ENCODE results near the gene CD300LG. TPM values are rescaled to one million over a fixed set of nuclear protein-coding genes. Genes with fewer than 3 reads are reported as not detected.
A peak's percentile ranks its signal among the peaks of the same experiment; 100 is the strongest.

Gene CD300LG
- total RNA-seq, 1 donor from 2014 or later, result not detected

GRCh38 chr17:43812396-43813265 lies 34.3 kb upstream of the CD300LG start:
- Histone ChIP-seq H3K36me3 (ENCODE audit: control insufficient read depth, insufficient read depth, low read length) (peaks cover 2% of the 10 kb centered on the region), H3K4me3 (ENCODE audit: low read depth, low read length) (no peak overlapping the region), H3K27me3 (ENCODE audit: control insufficient read depth, insufficient read depth, low read length) (no peaks in the 10 kb centered on the region)
- DNase-seq (ENCODE audit: low read depth), result no peak
- TF ChIP-seq CTCF (IDR thresholded peaks at IDR 0.05; ENCODE audit: insufficient read depth, low read length, poor library complexity, severe bottlenecking), result no peak

- no peak for DNase-seq (ENCODE audit: low read depth)
- TF ChIP-seq CTCF (IDR thresholded peaks at IDR 0.05; ENCODE audit: insufficient read depth, low read length, poor library complexity, severe bottlenecking), result no peak
- no peak overlapping the region for H3K4me3 ChIP-seq (ENCODE audit: low read depth, low read length)
- peaks cover 3% of the 10 kb centered on the region for H3K36me3 ChIP-seq (ENCODE audit: control insufficient read depth, insufficient read depth, low read length)
- H3K27me3 ChIP-seq (ENCODE audit: control insufficient read depth, insufficient read depth, low read length), result no peaks in the 10 kb centered on the region
These were observed 33.6 kb upstream of the CD300LG start for GRCh38 chr17:43813386-43813785.

GRCh38 chr17:43814026-43814425 lies 33.0 kb upstream of the CD300LG start:
- no peaks in the 10 kb centered on the region for H3K27me3 ChIP-seq (ENCODE audit: control insufficient read depth, insufficient read depth, low read length)
- H3K4me3 ChIP-seq (ENCODE audit: low read depth, low read length), result no peak overlapping the region
- no peak for TF ChIP-seq CTCF (IDR thresholded peaks at IDR 0.05; ENCODE audit: insufficient read depth, low read length, poor library complexity, severe bottlenecking)
- no peak for DNase-seq (ENCODE audit: low read depth)
- peaks cover 3% of the 10 kb centered on the region for H3K36me3 ChIP-seq (ENCODE audit: control insufficient read depth, insufficient read depth, low read length)

GRCh38 chr17:43814714-43815113 lies 32.3 kb upstream of the CD300LG start:
- no peaks in the 10 kb centered on the region for H3K27me3 ChIP-seq (ENCODE audit: control insufficient read depth, insufficient read depth, low read length)
- DNase-seq (ENCODE audit: low read depth), result peak; percentile 37
- H3K36me3 ChIP-seq (ENCODE audit: control insufficient read depth, insufficient read depth, low read length), result peaks cover 3% of the 10 kb centered on the region
- no peak overlapping the region for H3K4me3 ChIP-seq (ENCODE audit: low read depth, low read length)
- TF ChIP-seq CTCF (IDR thresholded peaks at IDR 0.05; ENCODE audit: insufficient read depth, low read length, poor library complexity, severe bottlenecking), result no peak

GRCh38 chr17:43816336-43817320 lies 30.3 kb upstream of the CD300LG start:
- Histone ChIP-seq H3K36me3 (ENCODE audit: control insufficient read depth, insufficient read depth, low read length) (peaks cover 3% of the 10 kb centered on the region), H3K27me3 (ENCODE audit: control insufficient read depth, insufficient read depth, low read length) (no peaks in the 10 kb centered on the region), H3K4me3 (ENCODE audit: low read depth, low read length) (no peak overlapping the region)
- no peak for DNase-seq (ENCODE audit: low read depth)
- TF ChIP-seq CTCF (IDR thresholded peaks at IDR 0.05; ENCODE audit: insufficient read depth, low read length, poor library complexity, severe bottlenecking), result no peak

All from kidney epithelial cell (primary cell).